GM12801 (cell line): ENCODE measurements around the gene AFDN.

ENCODE experiments used
- CTCF ChIP-seq: IDR thresholded peaks from one replicate; pipeline ENCODE4 v1.5.1; 2011; ENCODE audit warnings: control low read depth; ENCODE audit not compliant: insufficient read length; ENCODE audit errors: extremely low read depth

The AFDN gene

GRCh38 chr6:167797476-167798265, 29.0 kb upstream of the AFDN start:
- no peak for TF ChIP-seq CTCF

- TF ChIP-seq CTCF: no peak
These were observed 28.3 kb upstream of the AFDN start for GRCh38 chr6:167798453-167798852.

GRCh38 chr6:167799033-167799821, 27.5 kb upstream of the AFDN start:
- TF ChIP-seq CTCF: no peak

GRCh38 chr6:167800549-167800948, 26.2 kb upstream of the AFDN start:
- no peak for TF ChIP-seq CTCF

- TF ChIP-seq CTCF: no peak
These were observed 25.4 kb upstream of the AFDN start for GRCh38 chr6:167801263-167801662.

- TF ChIP-seq CTCF: no peak
These were observed 24.4 kb upstream of the AFDN start for GRCh38 chr6:167802339-167802738.

- no peak for TF ChIP-seq CTCF
These were observed 22.9 kb upstream of the AFDN start for GRCh38 chr6:167803816-167804215.
